Measurements from ENCODE around the gene PRKCH.

DNA sequence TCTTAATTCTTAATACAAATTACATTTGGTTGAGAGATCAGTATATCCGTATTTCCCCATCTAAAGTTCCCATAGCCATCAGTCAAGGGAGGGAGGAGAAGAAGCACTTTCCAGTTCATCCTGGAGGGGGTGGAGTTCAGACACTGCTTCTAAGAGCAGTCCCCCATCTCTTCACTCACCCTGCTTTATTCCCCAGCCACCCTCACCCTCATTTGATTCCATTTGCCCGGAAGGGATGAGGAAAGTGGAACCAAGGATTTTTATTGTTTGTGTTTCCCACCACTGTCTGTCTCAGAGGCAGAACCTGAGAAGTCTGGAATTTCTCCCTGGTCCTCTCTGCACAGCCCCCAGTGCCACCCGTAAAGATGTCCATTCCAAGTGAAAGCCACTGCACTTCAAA, 239.7 kb downstream of the PRKCH start:
- TF ChIP-seq, protein P1, sequence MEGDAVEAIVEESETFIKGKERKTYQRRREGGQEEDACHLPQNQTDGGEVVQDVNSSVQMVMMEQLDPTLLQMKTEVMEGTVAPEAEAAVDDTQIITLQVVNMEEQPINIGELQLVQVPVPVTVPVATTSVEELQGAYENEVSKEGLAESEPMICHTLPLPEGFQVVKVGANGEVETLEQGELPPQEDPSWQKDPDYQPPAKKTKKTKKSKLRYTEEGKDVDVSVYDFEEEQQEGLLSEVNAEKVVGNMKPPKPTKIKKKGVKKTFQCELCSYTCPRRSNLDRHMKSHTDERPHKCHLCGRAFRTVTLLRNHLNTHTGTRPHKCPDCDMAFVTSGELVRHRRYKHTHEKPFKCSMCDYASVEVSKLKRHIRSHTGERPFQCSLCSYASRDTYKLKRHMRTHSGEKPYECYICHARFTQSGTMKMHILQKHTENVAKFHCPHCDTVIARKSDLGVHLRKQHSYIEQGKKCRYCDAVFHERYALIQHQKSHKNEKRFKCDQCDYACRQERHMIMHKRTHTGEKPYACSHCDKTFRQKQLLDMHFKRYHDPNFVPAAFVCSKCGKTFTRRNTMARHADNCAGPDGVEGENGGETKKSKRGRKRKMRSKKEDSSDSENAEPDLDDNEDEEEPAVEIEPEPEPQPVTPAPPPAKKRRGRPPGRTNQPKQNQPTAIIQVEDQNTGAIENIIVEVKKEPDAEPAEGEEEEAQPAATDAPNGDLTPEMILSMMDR (IDR thresholded peaks at IDR 0.05), result 0 out of 2 replicates have a peak, but pooled peaks have one; percentile 22
- TF ChIP-seq, protein P2, sequence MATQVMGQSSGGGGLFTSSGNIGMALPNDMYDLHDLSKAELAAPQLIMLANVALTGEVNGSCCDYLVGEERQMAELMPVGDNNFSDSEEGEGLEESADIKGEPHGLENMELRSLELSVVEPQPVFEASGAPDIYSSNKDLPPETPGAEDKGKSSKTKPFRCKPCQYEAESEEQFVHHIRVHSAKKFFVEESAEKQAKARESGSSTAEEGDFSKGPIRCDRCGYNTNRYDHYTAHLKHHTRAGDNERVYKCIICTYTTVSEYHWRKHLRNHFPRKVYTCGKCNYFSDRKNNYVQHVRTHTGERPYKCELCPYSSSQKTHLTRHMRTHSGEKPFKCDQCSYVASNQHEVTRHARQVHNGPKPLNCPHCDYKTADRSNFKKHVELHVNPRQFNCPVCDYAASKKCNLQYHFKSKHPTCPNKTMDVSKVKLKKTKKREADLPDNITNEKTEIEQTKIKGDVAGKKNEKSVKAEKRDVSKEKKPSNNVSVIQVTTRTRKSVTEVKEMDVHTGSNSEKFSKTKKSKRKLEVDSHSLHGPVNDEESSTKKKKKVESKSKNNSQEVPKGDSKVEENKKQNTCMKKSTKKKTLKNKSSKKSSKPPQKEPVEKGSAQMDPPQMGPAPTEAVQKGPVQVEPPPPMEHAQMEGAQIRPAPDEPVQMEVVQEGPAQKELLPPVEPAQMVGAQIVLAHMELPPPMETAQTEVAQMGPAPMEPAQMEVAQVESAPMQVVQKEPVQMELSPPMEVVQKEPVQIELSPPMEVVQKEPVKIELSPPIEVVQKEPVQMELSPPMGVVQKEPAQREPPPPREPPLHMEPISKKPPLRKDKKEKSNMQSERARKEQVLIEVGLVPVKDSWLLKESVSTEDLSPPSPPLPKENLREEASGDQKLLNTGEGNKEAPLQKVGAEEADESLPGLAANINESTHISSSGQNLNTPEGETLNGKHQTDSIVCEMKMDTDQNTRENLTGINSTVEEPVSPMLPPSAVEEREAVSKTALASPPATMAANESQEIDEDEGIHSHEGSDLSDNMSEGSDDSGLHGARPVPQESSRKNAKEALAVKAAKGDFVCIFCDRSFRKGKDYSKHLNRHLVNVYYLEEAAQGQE (IDR thresholded peaks at IDR 0.05; ENCODE audit: insufficient read depth in 1 of 2, low read depth in 2 of 2, low read length in 1 of 2), result no peak

Measured in Panc1 (cell line).